GM19467 (cell line): ENCODE measurements around the gene FBXW11.

Experiments
- ATAC-seq: cut with Tn5 transposase; IDR thresholded peaks from one replicate; pipeline ENCODE4 v1.9.1; 2021; ENCODE audit warnings: mild to moderate bottlenecking, moderate library complexity; ENCODE audit not compliant: unreplicated experiment

Gene FBXW11

DNA sequence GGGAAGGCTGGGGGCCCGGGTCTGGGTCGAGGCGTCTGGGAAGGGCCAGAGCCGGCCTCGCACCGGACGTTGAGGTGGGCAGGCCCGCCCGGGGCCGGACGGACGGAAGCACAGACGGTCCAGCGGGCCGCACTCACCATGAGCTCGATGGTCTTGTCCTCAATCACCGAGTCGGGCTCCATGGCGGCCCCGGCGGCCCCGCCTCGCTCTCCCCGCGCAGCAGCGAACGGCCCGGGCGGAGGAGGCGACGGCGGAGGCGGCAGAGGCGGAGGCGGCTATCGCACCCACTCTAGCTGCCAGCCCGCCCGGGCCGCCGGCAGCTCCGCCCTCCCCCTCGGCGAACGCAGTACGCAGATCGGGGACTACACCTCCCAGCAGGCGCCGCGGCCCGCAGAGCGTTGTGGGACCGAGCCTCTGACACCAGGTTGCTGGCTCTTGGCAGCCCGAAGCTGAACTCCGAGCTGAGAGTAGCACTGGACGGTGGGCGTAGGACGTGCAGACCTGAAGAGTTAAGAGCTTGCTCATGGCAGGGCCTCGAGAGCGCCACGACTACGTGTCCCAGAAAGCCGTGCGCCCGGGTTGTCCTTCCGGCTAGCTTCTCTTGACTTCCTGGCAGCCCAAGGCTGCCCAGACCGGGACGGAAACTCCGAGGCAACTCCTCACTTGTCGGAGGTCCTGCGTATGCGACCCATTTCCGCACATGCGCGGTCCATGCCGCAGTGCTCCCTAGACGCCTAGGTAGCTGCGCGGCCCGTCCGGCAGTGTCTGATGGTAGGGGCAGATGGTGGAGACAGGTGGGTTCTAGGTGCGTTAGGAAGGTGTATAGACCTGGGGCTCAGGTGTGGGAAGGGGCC lies at the start of gene FBXW11:
TSS of gene FBXW11 (minus strand) at position 318 of the 854 bp plus-strand sequence. CDS start at position 182, 136 bp downstream.
- ATAC-seq = peak; percentile 80

DNA sequence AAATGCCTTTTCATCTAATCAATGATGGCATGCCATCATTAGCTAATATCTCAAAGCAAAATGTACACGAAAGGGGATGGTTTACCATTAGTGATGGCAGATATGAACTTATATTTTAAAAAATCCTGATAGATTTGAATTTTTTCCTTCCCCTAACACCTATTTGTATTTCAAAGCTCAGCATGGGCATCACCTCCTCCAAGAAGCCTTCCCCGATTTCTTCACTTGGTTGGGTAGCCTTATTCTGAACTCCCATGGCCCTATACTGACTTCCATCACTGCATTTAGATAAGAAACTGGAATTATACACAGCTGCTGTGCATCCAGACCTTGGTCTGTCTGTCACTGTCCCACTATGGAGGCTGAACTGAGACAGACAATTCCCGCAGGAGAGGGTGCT lies 49.6 kb upstream of the FBXW11 start:
- no peak for ATAC-seq

DNA sequence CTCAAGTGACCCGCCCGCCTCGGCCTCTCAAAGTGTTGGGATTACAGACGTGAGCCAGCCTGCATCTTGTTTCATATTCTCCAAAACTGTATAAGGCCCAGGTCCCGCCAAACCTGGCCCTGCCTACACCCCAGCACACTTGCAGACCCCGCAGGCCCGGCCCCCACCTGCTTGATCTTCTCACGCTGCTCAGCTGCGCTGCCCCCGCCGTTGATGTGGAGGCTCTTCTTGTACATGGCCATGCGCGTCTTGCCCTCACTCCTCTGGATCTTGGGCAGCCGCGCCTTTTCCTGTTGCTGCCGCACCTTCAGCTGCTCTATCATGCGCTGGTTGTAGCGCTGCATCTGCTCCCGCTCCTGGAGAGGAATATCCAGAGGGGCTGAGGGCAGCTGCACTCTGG lies 49.0 kb upstream of the FBXW11 start:
- no peak for ATAC-seq

DNA sequence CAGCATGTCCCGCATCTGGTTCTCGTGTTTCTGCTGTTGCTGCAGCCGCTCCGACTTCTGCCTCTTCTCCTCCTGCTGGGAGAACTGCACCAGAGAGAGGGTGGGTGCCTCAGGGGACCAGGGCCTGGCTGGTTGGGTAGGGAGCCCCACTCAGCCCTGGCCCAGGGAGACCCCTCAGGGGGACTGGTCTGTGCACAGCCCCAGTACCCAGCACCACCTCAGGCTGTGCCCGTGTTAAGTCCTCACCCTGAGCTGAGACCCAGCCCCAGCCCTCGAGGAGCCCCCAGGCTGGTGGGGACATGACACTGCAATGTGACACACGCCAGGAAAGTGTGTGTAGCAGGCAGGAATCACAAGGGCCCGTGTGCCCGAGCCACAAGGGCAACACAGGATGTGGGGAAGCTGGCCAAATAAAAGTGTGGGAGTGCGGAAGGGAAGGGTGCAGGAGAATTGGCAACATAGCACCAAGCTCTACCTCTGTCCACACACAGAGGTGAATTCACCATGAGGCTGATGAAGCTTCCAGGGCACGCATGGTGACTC lies 48.2 kb upstream of the FBXW11 start:
- no peak for ATAC-seq

DNA sequence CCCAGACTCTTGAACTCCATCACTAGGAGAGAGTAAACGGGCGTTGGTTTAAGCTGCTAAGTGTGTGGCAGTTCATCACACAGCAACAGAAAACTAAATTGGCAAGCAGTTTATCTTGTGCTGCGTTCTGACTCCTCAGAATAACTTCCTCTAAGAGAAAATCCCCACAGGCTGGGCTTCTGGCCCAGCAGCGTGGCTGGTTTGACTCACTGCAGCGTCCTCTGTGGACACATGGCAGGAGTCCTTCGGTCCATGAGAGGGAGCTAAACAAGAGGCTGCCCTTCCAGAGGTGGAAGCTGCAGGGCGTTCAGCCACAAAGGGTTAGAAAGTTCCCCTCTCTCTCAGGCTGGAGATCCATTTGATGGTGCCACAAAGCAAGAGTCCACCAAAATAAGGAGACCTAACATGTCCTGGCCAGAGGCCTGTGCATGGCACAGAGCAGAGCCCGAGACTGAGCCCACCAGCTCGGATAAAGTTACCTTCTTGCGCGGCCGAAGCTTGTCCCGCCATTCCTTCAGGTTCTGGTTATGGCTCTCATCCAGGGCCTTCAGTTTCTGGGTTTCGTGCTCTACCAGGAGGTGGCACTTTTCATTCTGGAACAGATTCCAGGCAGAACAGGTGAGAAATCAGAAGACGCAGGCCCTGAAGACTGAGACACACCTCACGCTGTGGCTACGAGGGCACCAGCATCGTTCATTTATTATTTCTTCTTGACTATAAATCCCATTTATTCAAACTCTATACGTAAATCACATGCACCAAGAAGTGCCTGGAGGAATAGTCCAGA lies 46.2 kb upstream of the FBXW11 start:
- ATAC-seq = no peak

DNA sequence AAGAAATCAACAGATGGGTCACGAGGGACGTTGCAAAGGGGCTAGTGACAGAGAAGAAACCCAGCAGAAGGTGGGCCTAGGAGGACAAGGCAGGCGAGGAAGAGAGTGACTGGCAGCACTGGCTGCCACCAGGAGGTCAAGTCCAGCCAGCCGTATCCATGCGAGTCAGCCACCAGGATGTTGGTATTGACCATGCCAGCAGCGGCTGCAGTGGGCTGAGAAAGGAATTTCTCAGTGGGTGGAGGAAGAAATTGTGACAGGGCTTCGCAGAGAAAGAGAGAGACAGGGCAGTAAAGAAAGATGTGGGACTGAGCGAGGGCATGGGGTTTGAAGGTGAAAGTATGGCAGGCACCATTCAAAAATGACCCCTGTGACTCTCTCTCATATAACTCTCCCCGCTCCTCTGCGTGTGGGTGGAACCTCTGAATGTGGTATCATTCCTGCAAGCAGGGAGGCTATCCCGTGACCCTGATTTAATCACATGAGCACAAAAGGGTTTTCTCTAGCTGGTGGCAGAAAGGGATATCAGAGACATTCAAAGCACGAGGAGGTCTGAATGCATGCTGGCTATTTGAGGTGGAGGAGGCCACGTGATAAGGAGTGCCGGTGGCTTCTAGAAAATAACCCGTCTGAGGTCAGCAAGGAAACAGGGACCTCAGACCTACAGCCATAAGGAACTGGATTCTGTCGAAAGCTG lies 45.4 kb upstream of the FBXW11 start:
- no peak for ATAC-seq

DNA sequence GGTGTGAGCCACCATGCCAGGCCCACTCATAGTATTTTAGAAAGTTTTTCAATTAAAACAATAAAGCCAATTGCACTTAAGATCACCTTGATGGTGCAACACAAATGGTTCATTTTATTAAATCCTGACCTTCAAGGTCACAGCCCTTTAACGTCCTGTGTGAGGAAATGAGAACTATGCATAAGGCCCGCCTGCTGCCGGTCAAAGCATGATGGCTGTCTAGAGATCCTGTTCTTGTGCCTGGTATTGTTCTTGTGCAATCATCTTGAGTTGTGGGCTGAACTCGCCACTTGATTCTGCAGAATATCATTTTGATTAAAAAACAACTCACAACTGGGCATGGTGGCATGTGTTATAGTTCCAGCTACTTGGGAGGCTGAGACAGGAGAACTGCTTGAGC lies 43.6 kb upstream of the FBXW11 start:
- no peak for ATAC-seq

DNA sequence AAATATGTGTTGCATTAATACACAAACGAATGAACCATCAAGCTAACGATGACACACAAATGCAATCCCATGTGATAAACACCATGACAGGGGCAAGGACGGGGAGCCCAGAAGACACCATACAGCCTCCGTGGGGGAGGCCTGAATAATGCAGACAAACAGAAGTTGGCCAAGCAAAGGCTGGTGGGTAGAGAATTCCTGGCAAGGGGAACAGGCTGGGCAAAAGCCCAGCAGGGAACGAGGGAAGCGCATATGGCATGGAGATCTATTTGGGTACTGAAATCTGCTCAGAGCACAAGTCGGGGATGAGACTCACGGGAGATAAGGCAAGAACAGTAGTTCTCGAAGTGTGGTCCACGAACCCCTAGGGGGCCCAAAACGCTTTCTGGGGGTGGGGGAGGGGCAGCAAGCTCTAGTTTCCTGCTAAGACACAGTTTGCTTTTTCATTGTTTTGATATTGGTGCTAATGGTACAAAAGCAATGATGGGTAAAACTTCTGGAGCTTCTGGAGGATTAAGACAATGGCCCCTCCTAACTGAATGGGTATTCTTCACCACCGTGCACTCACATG lies 42.9 kb upstream of the FBXW11 start:
- no peak for ATAC-seq

DNA sequence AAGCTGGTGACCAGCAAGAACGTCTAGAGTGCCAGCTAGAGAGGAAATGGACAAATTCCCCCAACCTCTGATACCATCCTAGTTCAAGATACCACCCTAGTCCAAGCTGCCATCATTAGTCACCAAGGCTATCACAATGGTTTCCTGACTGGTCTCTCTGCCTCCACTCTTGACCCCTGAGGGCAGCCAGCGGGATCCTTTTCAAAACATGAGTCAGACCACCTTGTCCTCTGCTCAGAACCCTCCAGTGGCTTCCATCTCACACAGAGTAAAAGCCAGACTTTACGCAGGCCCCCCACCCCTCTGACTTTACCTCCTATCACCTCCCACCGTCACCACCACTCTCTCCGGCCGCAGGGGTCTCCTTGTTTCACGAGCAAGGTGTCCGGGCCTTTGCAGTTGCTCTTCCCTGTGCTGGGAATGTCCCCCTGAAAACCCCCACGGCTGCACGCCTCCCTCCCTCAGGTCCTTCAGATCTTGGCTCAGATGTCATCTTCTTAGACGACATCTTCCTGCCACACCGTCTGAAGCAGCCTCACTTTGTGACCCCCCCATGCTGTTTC lies 42.2 kb upstream of the FBXW11 start:
- ATAC-seq = no peak

DNA sequence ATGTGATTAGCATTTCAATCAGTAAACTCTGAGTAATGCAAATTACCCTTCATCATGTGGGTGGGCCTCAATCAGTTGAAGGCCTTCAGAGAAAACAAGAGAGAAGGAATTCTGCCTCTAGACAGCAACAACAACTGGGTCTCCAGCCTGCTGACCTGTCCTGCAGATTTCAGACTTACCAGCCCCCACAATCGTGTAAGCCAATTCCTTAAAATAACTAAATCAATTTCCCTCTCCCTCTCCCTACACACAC lies 41.7 kb upstream of the FBXW11 start:
- ATAC-seq = no peak

DNA sequence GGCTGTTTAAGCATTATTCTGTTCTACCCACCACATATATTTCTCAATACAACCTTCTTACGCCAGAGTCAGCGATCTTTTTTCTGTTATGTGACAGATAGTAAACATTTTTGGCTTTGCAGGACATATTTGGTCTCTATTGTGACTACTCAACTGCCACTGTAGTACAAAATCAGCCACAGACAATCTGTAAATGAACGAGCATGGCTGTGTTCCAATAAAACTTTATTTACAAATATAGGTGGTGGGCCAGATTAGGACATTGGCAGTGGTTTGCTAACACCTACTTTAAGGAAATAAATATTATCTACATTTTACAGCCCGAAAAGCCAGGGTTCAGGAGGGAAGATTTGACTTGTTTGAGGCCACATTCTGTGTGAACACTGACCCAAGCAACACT lies 40.2 kb upstream of the FBXW11 start:
- ATAC-seq = no peak

DNA sequence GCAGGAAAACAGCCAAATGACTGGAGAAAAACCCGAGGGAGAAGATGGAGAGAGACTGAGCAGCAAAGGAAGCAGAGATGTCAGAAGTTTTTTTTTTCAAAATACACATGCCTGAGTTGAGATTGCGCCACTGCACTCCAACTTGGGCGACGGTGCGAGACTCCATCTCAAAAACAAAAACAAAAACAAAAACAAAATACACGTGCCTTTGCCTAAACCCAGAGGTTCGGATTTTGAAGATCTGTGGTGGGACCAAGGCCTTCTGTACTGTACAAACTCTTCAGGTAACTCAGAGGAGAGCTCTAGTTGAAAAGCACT lies 38.8 kb upstream of the FBXW11 start:
- ATAC-seq = no peak

DNA sequence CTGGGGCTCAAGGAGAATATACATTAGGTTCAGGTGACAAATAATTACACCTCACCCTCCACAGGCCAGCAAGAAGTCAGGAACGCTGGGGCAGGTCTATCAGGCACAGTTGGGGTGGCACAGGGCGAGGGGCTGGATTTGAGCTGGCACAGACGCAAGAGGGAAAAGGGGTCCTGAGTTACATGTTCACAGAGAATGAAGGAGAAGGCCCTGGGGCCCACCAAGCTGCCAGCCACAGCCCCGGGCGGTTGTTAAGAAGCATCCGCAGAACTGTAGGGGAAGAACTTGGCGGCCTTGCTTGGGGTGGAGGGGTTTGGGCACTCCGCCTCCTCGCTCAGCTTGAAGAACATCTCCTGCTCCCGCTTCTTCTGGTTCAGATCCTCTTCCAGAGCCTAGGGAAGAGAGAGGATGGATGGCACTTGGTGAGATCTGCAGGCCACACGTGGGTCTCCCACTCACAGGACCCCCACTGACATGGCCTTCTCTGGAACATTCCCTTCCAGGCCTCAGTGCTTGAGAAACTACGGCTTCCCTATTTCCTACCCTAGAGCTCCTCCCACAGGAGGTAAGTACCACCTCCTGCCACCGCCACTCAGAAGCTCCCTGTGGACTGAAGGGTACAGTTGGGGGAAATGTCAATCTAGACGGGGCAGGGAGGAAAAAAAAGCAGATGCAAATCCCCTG lies 38.3 kb upstream of the FBXW11 start:
- no peak for ATAC-seq

DNA sequence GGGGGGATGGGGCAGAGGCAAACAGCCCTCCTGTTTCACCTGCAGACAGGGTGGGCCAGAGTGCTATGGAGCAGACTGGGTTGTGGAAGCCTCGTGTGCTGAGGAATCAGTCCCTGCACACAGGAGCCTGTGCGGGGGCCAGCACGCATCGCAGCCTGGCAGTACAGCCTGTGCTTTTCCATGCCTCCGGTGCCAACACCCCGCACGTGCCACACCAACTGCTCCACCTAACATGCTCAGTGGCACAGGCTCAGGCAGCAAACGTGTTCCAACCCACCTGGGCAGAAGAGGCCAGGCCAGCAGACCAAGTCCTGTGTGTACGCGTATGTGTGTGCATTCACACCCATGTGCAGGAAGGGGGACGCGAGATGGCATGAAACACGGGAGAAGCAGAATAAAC lies 37.4 kb upstream of the FBXW11 start:
- ATAC-seq = no peak

DNA sequence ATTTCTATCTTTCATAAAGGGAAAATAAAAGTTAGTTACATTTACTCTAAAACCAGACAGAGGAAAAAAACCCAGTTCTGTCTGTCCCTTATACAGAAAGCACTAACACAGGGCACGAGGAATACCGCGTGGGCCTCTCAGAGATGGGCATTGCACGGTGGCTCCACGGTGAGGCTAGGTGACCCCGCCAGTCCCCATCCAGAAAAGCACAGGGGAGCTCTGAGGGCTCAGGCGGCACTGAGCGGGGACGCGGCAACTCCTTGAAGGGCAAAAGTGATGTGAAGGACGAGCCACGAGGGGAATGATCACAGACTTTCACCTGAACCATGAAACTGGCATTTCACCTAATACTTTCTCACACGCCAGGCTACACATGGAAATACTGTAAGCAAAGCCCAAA lies 35.7 kb upstream of the FBXW11 start:
- ATAC-seq = no peak

DNA sequence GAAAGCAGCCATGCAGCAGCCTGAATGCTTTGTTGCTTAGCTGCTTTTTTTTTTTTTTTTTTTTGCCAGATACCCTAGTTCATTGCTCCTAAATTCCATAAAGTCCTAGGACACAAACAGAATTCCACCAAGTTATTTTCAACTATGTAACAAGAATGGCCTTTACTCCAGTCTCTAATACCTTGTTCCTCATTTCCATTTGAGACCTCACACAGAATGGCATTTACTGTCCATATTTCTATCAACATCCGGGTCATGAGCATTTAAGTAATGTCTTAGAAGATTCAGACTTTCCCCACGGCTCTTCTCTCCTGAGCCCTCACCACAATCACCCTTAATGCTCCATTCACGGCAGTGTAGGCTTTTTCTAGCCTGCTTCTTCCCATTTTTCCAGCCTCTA lies 31.7 kb upstream of the FBXW11 start:
- ATAC-seq = no peak

DNA sequence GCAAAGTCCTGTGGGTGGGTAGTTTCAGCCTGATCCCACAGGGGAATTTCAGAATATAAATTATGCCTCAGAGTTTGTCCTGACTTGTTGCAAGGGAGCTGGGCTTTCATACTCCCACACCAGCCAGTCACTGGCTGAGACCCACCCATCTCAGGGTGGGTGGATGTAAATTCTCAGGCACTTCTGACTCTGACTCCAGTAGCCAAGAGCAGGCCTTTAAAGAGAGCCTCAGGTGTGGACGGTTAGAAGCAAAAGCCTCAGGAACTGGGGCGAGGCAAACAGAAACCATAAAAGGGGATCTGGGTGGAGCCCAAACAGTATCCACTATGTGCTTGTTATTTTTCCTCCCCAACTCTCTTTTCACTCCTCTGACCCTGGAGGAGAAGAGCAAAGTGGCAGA lies 28.6 kb upstream of the FBXW11 start:
- ATAC-seq = no peak

DNA sequence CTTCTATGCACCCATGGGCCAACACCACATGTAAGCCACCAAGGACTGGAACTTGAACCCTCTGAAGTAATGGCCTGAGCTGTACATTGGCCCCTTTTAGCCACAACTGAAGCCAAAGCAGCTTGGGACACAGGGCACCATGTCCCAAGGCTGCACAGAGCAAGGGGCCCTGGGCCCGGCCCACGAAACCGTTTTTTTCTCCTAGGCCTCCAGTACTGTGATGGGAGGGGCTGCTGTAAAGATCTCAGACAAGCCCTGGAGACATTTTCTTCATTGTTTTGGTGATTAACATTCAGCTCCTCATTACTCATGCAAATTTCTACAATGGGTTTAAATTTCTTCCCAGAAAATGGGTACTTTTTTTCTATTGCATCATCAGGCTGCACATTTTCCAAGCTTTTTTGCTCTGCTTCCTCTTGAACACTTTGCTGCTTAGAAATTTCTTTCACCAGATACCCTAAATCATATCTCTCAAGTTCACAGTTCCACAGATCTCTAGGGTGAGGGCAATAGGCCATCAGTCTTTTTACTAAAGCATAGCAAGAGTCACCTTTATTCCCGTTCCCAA lies 25.5 kb upstream of the FBXW11 start:
- ATAC-seq = no peak

DNA sequence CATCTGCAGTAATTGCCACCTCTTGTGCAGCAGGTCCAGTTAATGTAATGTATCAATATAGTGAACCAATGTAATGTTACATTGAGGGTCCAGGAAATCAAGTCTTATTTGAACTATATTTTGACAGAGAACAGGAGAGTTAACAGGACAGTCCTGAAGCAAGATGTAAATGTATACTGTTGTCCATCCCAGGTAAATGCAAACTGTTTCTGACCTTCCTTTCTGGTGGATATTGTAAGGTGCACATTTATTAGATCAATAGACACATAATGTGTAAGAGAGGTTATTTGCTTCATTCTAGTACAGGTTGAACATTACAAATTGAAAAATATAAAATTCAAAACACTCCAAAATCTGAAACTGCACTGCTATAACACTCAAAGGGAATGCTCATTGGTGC lies 23.4 kb upstream of the FBXW11 start:
- no peak for ATAC-seq

DNA sequence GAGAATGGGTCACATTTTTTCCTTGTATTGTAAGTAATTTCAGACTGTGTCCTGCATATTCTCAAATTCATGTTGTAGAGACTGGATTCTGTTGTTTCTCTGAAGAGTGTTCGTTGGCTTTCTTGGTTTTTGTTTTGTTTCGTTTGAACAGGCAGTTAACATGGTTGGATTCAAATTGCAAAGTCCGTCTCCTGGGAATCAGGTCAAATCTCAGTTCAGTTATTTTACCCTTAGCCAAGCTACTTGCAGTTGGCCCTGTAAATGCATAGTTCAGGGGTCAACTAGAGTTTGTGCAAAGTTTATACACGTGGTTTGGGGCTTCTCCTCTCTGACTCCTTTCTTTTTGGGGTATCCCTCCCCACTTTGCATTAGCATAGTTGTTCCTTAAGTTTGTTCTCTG lies 21.7 kb upstream of the FBXW11 start:
- ATAC-seq = no peak
